DND-41 (cell line): ENCODE data around the gene WIPF3.

Source experiments
- ATAC-seq: fragments of 200-7000 bp; cut with Tn5 transposase; 3 replicates; pipeline ENCODE4 v1.9.1; 2021; ENCODE audit warnings: low read depth; ENCODE audit not compliant: insufficient read depth
- DNase-seq: peaks from one replicate; pipeline ENCODE4 v3.0.0-alpha.2; 2020
- H2AFZ ChIP-seq: 2 replicates; pipeline ENCODE4 v1.6.0; 2012; ENCODE audit warnings: low read depth, low read length
- H3K27ac ChIP-seq: 2 replicates; pipeline ENCODE4 v1.5.1; 2012; ENCODE audit warnings: low read length, inconsistent platforms
- H3K27me3 ChIP-seq: fragments of 200-600 bp; sonication (generic); 2 replicates; pipeline ENCODE4 v1.6.0; 2012; ENCODE audit warnings: low read length, mild to moderate bottlenecking, inconsistent platforms; ENCODE audit not compliant: insufficient read depth, poor library complexity
- H3K36me3 ChIP-seq: 2 replicates; pipeline ENCODE4 v1.5.1; 2012; ENCODE audit warnings: low read length, inconsistent platforms; ENCODE audit not compliant: insufficient read depth
- H3K4me1 ChIP-seq: 2 replicates; pipeline ENCODE4 v1.5.1; 2012; ENCODE audit warnings: mild to moderate bottlenecking, low read length; ENCODE audit not compliant: insufficient read depth
- H3K4me2 ChIP-seq: 2 replicates; pipeline ENCODE4 v1.6.0; 2012; ENCODE audit warnings: mild to moderate bottlenecking, moderate library complexity, low read length, inconsistent platforms; ENCODE audit not compliant: insufficient read depth
- H3K4me3 ChIP-seq, 2 experiments: fragments of 200-600 bp in 1 of 2; shearing (Covaris generic) in 1 of 2; 2 replicates each; pipeline ENCODE4 v1.5.1; 2012 to 2016; ENCODE audit warnings: inconsistent platforms in 2 of 2, low read length in 2 of 2, mild to moderate bottlenecking in 2 of 2, low read depth in 1 of 2, moderate library complexity in 1 of 2
- H3K79me2 ChIP-seq: 2 replicates; pipeline ENCODE4 v1.6.0; 2012; ENCODE audit warnings: low read length, inconsistent platforms; ENCODE audit not compliant: insufficient read depth
- H3K9ac ChIP-seq: 2 replicates; pipeline ENCODE4 v1.6.0; 2012; ENCODE audit warnings: low read depth, mild to moderate bottlenecking, inconsistent platforms, low read length, moderate library complexity
- H3K9me3 ChIP-seq: 2 replicates; pipeline ENCODE4 v1.5.1; 2012; ENCODE audit warnings: low read length, moderate library complexity, mild to moderate bottlenecking, inconsistent platforms; ENCODE audit not compliant: insufficient read depth, severe bottlenecking
- H4K20me1 ChIP-seq: 2 replicates; pipeline ENCODE4 v1.6.0; 2012; ENCODE audit warnings: low read length; ENCODE audit not compliant: insufficient read depth
- EZH2 ChIP-seq: IDR thresholded peaks from 3 replicates; pipeline ENCODE4 v1.6.1; 2012; ENCODE audit warnings: borderline replicate concordance, low read depth, mild to moderate bottlenecking, moderate library complexity, low read length, inconsistent platforms; ENCODE audit not compliant: severe bottlenecking
- TF ChIP-seq, protein P1 (sequence below): IDR thresholded peaks from 2 replicates; pipeline ENCODE4 v1.5.1; 2012; ENCODE audit warnings: borderline replicate concordance, low read length, moderate library complexity, mild to moderate bottlenecking; ENCODE audit not compliant: poor library complexity, severe bottlenecking; ENCODE audit errors: extremely low read depth

The WIPF3 gene

GRCh38 chr7:29873644-29874294 is 67.5 kb downstream of the WIPF3 start:
- DNase-seq: no peak
- Histone ChIP-seq H3K79me2 (no peaks in the 10 kb centered on the region), H3K4me3 (no peak overlapping the region), H3K9me3 (no peaks in the 10 kb centered on the region), H3K4me1 (no peaks in the 10 kb centered on the region), H3K36me3 (no peaks in the 10 kb centered on the region), H3K9ac (no peak overlapping the region), H3K4me2 (no peak overlapping the region), H2AFZ (no peak overlapping the region), H4K20me1 (no peaks in the 10 kb centered on the region), H3K27ac (no peak overlapping the region), H3K27me3 (peaks cover 7% of the 10 kb centered on the region)
- ATAC-seq: no peak
- TF ChIP-seq EZH2: no peak
- TF ChIP-seq, protein P1, sequence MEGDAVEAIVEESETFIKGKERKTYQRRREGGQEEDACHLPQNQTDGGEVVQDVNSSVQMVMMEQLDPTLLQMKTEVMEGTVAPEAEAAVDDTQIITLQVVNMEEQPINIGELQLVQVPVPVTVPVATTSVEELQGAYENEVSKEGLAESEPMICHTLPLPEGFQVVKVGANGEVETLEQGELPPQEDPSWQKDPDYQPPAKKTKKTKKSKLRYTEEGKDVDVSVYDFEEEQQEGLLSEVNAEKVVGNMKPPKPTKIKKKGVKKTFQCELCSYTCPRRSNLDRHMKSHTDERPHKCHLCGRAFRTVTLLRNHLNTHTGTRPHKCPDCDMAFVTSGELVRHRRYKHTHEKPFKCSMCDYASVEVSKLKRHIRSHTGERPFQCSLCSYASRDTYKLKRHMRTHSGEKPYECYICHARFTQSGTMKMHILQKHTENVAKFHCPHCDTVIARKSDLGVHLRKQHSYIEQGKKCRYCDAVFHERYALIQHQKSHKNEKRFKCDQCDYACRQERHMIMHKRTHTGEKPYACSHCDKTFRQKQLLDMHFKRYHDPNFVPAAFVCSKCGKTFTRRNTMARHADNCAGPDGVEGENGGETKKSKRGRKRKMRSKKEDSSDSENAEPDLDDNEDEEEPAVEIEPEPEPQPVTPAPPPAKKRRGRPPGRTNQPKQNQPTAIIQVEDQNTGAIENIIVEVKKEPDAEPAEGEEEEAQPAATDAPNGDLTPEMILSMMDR: no peak

GRCh38 chr7:29875741-29876140 is 69.4 kb downstream of the WIPF3 start:
- ATAC-seq: no peak
- H3K79me2 ChIP-seq: no peaks in the 10 kb centered on the region
- H3K9ac ChIP-seq: no peak overlapping the region

GRCh38 chr7:29877196-29877595 is 70.9 kb downstream of the WIPF3 start:
- no peak overlapping the region for H2AFZ ChIP-seq
- peaks cover 10% of the 10 kb centered on the region for H3K27me3 ChIP-seq
- no peak overlapping the region for H3K4me3 ChIP-seq
- H3K79me2 ChIP-seq: no peaks in the 10 kb centered on the region
- no peaks in the 10 kb centered on the region for H3K4me1 ChIP-seq
- no peak overlapping the region for H3K27ac ChIP-seq
- no peaks in the 10 kb centered on the region for H3K9me3 ChIP-seq
- DNase-seq (no peak), ATAC-seq (no peak)
- no peak for TF ChIP-seq EZH2
- TF ChIP-seq, protein P1: no peak
- H3K9ac ChIP-seq: no peak overlapping the region
- H3K36me3 ChIP-seq: no peaks in the 10 kb centered on the region
- no peaks in the 10 kb centered on the region for H4K20me1 ChIP-seq
- no peak overlapping the region for H3K4me2 ChIP-seq

More at GRCh38 chr7:29875741-29876140, 69.4 kb downstream of the WIPF3 start:
- H4K20me1 ChIP-seq: no peaks in the 10 kb centered on the region
- H3K27me3 ChIP-seq: peaks cover 10% of the 10 kb centered on the region
- H3K4me2 ChIP-seq: no peak overlapping the region
- no peak for DNase-seq
- no peaks in the 10 kb centered on the region for H3K36me3 ChIP-seq
- H2AFZ ChIP-seq: no peak overlapping the region
- H3K9me3 ChIP-seq: no peaks in the 10 kb centered on the region
- H3K4me3 ChIP-seq: no peak overlapping the region
- H3K4me1 ChIP-seq: no peaks in the 10 kb centered on the region
- TF ChIP-seq EZH2: no peak
- TF ChIP-seq, protein P1: no peak
- no peak overlapping the region for H3K27ac ChIP-seq
